Smooth muscle cell of the brain vasculature (primary cell): Measurements from ENCODE around the gene ATP13A3.
A peak's percentile ranks its signal among the peaks of the same experiment; 100 is the strongest.
"Not testable (repeated sequence)": the region's sequence is repeated elsewhere in the genome, so short reads cannot be mapped to it uniquely, and the experiment has no call there.

Experiments used
- DNase-seq: peaks from one replicate; pipeline ENCODE4 v3.0.0-alpha.2; 2012; ENCODE audit warnings: low read depth, low spot score

Gene ATP13A3

GRCh38 chr3:194500198-194500597 is 13.4 kb upstream of the ATP13A3 start:
- DNase-seq: no peak

DNA sequence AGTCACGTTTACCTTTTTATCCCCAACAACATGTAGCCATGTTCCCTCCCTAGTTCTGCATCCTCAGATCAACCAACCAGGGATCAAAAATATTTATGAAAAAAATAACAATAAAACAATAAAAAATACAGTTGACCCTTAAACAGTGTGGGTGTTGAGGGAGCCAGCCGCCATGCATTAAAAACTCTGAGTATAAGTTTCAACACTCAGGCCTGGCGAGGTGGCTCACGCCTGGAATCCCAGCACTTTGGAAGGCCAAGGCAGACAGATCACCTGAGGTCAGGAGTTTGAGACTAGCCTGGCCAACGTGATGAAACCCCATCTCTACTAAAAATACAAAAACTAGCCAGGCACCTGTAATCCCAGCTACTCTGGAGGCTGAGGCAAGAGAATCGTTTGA is 12.7 kb upstream of the ATP13A3 start:
- DNase-seq: not testable (repeated sequence)

GRCh38 chr3:194497799-194498575 is 11.2 kb upstream of the ATP13A3 start:
- DNase-seq: no peak

DNA sequence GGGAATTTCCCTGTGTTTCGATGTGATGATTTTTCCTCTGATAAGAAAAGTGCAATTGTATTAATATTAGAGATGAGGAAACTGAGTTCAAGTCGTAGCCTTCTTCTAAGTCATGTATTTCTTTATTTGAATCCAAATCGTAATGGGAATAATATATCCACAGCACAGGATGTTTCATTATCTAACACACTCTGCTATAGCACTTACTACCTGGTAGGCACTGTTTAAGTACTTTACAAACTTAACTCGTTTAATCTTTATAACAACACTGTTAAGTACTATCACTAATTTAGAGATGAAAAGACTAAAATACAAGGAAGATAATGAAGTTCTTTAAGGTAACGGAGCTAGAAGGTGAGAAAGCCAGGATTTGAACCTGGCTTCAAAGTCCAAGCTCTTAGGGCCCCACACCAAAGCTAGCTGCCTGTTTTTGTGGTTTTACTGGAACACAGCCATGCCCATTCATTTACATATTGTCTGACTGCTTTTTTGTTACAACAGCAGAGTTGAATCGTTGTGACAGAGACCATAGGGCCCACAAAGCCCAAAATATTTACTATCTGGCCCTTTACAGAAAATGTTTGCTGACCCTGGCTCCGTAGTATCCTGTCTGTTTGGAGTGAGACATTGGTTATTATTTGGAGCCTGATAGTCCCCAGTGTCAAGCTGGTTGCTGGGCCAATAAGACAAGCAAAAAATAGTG is 9.6 kb upstream of the ATP13A3 start:
- no peak for DNase-seq

DNA sequence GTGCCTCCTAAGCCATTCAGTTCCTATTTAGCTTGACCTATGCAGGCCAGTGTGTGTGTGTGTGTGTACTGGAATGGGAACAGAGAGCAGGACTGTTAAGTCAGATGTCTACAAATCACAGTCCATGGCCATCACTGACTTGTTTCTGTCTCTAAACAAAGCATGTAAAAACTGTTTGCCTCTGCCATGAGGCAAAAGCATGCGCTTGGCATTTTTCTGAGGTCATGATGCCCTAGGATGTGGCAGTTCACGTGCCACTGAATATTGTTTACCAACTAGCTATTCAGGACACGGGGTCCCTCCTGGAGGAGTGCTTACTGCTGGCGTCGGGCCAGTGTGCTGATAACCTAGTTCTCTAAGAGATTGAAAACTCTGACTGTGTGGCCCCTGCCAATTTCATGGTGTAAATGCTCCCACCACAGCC is 8.2 kb upstream of the ATP13A3 start:
- DNase-seq: no peak

- DNase-seq: peak; percentile 49
These were observed 7.5 kb upstream of the ATP13A3 start for GRCh38 chr3:194493995-194494927.

GRCh38 chr3:194492001-194492400 is 5.2 kb upstream of the ATP13A3 start:
- DNase-seq: no peak

GRCh38 chr3:194489736-194490612 is 3.2 kb upstream of the ATP13A3 start:
- no peak for DNase-seq

DNA sequence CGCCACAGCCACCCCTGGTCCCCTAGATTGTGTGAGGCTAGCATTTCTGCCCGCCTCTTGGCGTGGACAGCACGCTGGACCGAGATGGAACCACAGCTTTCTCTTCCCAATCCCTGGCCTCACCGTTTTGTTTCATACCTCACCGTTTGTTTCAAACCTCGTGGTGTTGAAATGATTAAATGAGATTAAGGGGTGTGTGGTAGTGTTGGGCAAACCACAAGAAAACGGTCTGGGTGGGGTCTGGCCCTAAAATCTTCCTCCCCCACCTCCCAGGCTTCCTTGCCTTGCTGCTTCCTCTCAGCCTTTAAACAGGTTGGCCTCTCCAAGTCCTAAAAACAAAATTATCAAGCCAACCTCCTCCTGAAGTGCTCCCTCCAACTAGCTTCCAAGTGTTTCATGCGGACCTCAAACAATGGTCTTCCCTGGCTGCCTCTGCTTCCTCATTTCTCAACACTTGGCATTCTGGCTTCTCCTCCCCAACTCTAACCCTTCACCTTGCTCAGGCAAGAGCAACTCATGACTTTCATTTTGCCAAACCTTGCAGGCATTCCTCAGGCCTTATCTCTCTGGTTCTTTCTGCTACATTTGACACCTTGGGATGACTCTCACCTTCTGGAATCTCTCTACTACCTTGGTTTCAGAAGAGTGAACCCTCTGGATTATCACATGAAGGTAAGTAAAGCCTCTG is 1.4 kb upstream of the ATP13A3 start:
- DNase-seq: no peak

GRCh38 chr3:194487289-194488054 is 670 bp upstream of the ATP13A3 start:
- DNase-seq: no peak

- DNase-seq: no peak
These were observed 792 bp downstream of the ATP13A3 start for GRCh38 chr3:194485881-194486539.

DNA sequence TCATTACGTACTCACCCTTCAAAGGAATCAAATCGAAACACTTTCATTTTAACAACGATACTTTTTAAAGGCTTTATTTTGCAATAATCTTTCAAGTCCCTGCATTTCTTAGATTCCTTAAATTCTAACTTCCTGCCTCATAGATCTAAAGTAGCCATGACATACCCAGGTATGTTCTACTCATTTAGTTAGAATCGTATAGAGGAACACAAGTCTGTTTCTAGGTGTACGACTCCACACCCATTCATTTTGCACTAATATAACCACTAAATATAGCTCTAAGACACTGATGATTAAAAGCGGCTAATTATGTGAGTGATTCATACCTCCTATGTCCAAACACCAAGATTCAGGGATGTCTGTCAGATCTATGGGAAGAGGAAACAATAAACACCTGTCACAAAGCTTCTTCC is 1.3 kb downstream of the ATP13A3 start:
- DNase-seq: no peak

- no peak for DNase-seq
These were observed 2.2 kb downstream of the ATP13A3 start for GRCh38 chr3:194484614-194485013.

DNA sequence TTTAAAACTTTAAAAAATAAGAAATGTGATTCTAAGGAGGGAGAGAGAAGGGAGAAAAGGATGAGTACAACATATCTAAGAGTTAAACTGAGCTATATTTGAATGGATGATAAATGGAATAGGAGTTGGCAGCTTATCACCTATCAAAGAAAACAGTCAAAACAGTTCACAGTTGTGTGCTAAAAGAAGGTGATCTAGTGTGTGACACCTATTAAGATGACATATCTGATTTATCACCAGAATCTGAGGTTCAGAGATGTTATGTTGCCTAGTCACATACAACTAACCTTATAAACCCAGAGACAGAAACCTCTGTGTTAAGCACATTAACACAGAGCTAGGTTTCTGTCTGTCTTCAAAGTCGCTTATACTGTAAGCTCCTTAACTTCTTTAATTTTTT is 3.0 kb downstream of the ATP13A3 start:
- DNase-seq: no peak

DNA sequence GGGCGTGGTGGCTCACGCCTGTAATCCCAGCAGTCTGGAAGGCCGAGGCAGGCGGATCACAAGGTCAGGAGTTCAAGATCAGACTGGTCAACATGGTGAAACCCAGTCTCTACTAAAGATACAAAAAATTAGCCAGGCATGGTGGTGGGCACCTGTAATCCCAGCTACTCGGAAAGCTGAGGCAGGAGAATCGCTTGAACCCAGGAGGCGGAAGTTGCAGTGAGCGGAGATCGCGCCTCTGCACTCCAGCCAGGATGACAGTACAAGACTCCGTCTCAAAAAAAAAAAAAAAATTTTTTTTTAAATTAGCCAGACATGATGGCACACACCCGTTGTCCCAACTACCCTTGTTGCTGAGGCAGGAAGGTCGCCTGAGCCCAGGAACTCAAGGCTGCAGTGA is 4.0 kb downstream of the ATP13A3 start:
- DNase-seq: not testable (repeated sequence)

- no peak for DNase-seq
These were observed 4.6 kb downstream of the ATP13A3 start for GRCh38 chr3:194482196-194482593.

DNA sequence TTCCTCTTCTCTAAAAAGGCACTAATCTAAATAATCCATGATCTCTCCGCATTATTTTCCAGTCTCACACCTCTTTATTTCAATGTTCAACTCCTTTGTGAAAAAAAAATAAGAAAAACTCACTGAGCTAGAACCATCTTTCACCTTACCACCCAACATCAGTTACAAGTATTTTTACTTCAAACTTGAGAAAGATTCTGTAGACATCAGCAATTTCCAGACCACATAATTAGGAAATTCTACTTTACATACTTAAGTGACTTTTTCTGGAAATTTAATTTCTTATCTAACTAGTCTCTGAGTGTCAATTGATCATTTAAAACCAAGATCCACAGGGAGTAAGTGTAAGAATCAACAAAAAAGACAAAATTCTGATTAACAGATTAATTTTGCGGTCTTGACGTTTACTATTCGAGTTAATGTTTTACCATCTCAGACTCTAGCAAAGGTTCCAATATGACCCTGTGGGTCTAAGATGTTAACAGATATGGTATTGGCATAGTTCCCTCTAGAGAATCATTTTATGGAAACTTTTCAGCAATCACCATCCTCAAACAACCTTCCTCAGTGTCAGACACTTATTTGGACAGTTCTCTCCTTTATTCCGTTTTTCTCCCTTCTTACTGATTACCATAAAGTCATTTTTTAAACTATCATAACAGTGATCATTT is 5.1 kb downstream of the ATP13A3 start:
- DNase-seq: no peak

GRCh38 chr3:194481103-194481502 is 5.7 kb downstream of the ATP13A3 start:
- DNase-seq: no peak

- no peak for DNase-seq
These were observed 10.0 kb downstream of the ATP13A3 start for GRCh38 chr3:194476784-194477183.
